Measurements from ENCODE around the gene NCAPG2.

GRCh38 chr7:158737064-158737695, 32.6 kb upstream of the NCAPG2 start:
- TF ChIP-seq, protein P1, sequence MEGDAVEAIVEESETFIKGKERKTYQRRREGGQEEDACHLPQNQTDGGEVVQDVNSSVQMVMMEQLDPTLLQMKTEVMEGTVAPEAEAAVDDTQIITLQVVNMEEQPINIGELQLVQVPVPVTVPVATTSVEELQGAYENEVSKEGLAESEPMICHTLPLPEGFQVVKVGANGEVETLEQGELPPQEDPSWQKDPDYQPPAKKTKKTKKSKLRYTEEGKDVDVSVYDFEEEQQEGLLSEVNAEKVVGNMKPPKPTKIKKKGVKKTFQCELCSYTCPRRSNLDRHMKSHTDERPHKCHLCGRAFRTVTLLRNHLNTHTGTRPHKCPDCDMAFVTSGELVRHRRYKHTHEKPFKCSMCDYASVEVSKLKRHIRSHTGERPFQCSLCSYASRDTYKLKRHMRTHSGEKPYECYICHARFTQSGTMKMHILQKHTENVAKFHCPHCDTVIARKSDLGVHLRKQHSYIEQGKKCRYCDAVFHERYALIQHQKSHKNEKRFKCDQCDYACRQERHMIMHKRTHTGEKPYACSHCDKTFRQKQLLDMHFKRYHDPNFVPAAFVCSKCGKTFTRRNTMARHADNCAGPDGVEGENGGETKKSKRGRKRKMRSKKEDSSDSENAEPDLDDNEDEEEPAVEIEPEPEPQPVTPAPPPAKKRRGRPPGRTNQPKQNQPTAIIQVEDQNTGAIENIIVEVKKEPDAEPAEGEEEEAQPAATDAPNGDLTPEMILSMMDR (IDR thresholded peaks at IDR 0.05; ENCODE audit: borderline replicate concordance, extremely low read depth, low read length, poor library complexity, severe bottlenecking): no peak
- TF ChIP-seq EZH2 (IDR thresholded peaks at IDR 0.05; ENCODE audit: borderline replicate concordance, low read depth, low read length, severe bottlenecking): no peak
